ENCODE results near the gene FCAMR.

- TF ChIP-seq CTCF (optimal IDR thresholded peaks at IDR 0.05 in 1 of 3, IDR thresholded peaks at IDR 0.05 in 1 of 3, conservative IDR thresholded peaks at IDR 0.05 in 1 of 3; ENCODE audit: extremely low read depth in 1 of 3, insufficient read depth in 2 of 3, low read length in 3 of 3) (no peak), EZH2 (IDR thresholded peaks at IDR 0.05; ENCODE audit: low read length) (no peak)
Measured at GRCh38 chr1:207006083-207006482, 35.8 kb upstream of the FCAMR start.

Data from keratinocyte (primary cell).